RWPE1 (cell line): ENCODE measurements around the gene CLOCK.
"Not testable (repeated sequence)": the region's sequence is repeated elsewhere in the genome, so short reads cannot be mapped to it uniquely, and the experiment has no call there.

Experiments used
- CTCF ChIA-PET: fragments of 350-600 bp; sonication (Branson Sonifier 250); formaldehyde crosslinking; extraction: SDS; loops from one replicate; lab custom pipeline; 2021; lab: Yijun Ruan, JAX
- POLR2A ChIA-PET: fragments of 400-600 bp; formaldehyde crosslinking; extraction: SDS; loops from one replicate; lab custom pipeline; 2020; ENCODE audit warnings: antibody characterized with exemption; ENCODE audit not compliant: low non-redundant PET; lab: Yijun Ruan, JAX
- DNase-seq: peaks from one replicate; pipeline ENCODE4 v3.0.0; 2012; ENCODE audit warnings: low spot score
- H3K27ac ChIP-seq: fragments of 450-650 bp; 2 replicates; pipeline ENCODE4 v1.5.1; 2017
- TF ChIP-seq, protein P1 (sequence below): fragments of 450-650 bp; conservative IDR thresholded peaks from 2 replicates; pipeline ENCODE4 v1.5.1; 2017; ENCODE audit warnings: low read depth, mild to moderate bottlenecking

CLOCK gene

DNA sequence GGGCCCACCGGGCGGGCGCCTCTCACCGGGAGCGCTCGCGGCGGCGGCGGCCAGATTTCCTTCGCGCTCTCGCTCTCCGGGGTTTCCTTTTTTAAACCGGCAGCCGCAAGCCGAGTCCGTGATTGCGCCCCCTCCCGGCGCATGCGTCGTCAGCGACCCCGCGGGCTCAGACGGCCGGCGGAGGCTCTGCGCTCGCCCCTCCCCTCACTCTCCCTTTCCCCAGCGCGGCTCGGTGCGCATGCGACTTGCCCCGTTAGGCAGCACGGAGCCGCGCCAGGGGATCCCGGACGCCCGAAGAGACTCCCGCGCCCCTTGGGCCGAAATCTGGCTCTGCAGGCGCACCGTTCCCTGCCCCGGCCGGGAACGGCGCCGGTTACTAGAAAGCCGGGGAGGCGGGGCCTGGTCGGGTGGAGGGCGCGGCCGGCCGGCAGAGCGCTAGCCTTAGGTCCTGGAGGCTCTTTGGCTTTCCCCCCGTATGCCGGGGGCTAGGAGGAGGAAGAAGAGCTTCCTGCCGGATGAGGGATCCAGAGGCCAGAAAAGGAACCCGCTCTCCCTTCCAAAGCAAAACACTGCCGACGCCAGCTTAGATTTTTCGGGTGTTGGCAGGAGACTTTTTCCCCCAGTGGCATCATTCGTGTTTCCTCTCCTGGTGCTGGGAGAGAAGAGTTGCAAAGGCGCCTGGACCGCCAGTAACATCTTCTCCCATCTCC is at the start of gene CLOCK:
CLOCK (minus strand) TSS at position 154 of the 710 bp plus-strand sequence. CDS start 64,124 bp downstream, outside the sequence.
- TF ChIP-seq, protein P1, sequence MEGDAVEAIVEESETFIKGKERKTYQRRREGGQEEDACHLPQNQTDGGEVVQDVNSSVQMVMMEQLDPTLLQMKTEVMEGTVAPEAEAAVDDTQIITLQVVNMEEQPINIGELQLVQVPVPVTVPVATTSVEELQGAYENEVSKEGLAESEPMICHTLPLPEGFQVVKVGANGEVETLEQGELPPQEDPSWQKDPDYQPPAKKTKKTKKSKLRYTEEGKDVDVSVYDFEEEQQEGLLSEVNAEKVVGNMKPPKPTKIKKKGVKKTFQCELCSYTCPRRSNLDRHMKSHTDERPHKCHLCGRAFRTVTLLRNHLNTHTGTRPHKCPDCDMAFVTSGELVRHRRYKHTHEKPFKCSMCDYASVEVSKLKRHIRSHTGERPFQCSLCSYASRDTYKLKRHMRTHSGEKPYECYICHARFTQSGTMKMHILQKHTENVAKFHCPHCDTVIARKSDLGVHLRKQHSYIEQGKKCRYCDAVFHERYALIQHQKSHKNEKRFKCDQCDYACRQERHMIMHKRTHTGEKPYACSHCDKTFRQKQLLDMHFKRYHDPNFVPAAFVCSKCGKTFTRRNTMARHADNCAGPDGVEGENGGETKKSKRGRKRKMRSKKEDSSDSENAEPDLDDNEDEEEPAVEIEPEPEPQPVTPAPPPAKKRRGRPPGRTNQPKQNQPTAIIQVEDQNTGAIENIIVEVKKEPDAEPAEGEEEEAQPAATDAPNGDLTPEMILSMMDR = peak; percentile 53
- ChIA-PET POLR2A (no interaction called here), CTCF (interaction anchor here (0.6 to 1.1 kb wide), 3 partner anchors 41 to 109 kb away, joined by 3 to 6 read pairs (median 3); no protein-coding TSS in a partner anchor)
- H3K27ac ChIP-seq = peak within 1 kb of the TSS; percentile 100
- DNase-seq = peak; percentile 68

- POLR2A ChIA-PET = no interaction called here
- DNase-seq = no peak
- TF ChIP-seq, protein P1 = no peak
- CTCF ChIA-PET = no interaction called here
- no peak within 1 kb of the TSS for H3K27ac ChIP-seq
Measured at GRCh38 chr4:55592014-55592413, 45.3 kb upstream of the CLOCK start, which contains the start of gene PDCL2. Gene PDCL2, minus strand, starts transcription at chr4:55592245. Its CDS starts 136 bp downstream, at chr4:55592109.

DNA sequence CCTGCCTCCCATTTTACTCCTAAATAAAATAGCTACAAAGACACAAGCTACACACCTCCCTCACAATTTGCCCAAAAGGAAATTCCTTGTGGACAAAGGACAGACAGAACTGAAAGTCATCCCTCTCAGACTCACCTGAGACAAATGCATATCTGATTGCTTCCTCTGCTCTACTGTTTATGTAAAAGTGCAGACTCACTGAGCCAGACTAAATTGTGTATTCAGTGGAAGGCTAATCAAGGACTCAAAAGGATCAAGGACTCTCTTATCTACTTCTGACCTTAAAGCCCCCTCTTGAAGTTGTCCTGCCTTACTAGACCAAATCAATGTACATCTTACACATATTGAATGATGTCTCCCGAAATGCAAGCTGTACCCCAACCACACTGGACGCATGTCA is 41.5 kb upstream of the CLOCK start:
- H3K27ac ChIP-seq = no peak overlapping the region
- ChIA-PET POLR2A (no interaction called here), CTCF (interaction anchor here (0.7 kb wide), 1 partner anchor 8 kb away, joined by 3 read pairs; no protein-coding TSS in a partner anchor)
- TF ChIP-seq, protein P1 = no peak
- DNase-seq = no peak

- CTCF ChIA-PET, DNase-seq, H3K27ac ChIP-seq, POLR2A ChIA-PET: not testable (repeated sequence)
Measured at GRCh38 chr4:55582773-55583172, 36.1 kb upstream of the CLOCK start.

- no peak for DNase-seq
- ChIA-PET POLR2A (no interaction called here), CTCF (no interaction called here)
- no peak overlapping the region for H3K27ac ChIP-seq
- TF ChIP-seq, protein P1 = no peak
Measured at GRCh38 chr4:55578341-55579010, 31.8 kb upstream of the CLOCK start.

- TF ChIP-seq, protein P1 = no peak
- CTCF ChIA-PET = no interaction called here
- H3K27ac ChIP-seq = no peak overlapping the region
- no peak for DNase-seq
- POLR2A ChIA-PET = no interaction called here
Measured at GRCh38 chr4:55575513-55575912, 28.8 kb upstream of the CLOCK start.

GRCh38 chr4:55574252-55574651 is 27.5 kb upstream of the CLOCK start:
- DNase-seq = no peak
- POLR2A ChIA-PET = no interaction called here
- no peak overlapping the region for H3K27ac ChIP-seq
- CTCF ChIA-PET = no interaction called here
- TF ChIP-seq, protein P1 = no peak
